Left ventricle myocardium superior (tissue), 1 donor: ENCODE measurements around the gene VSNL1. TPM values are rescaled to one million over a fixed set of nuclear protein-coding genes. Genes with fewer than 3 reads are reported as not detected.

Experiments used
- ATAC-seq: fragments of 200-7000 bp; cut with Tn5 transposase; one replicate; pipeline ENCODE4 v1.9.1; 2020; ENCODE audit warnings: mild to moderate bottlenecking, moderate library complexity
- DNase-seq: peaks from one replicate; pipeline ENCODE4 v3.0.0-alpha.2; 2020
- intact Hi-C: fragments of 100-400 bp; cut with micrococcal nuclease; formaldehyde crosslinking; loops from one replicate; pipeline ENCODE4 v1.11.0; 2022
- total RNA-seq: library from RNA; stranded (reverse); fragmentation: NEBNext Ultra II Directional; extraction: Animal tissue kit (Norgen Biotek cat#: 25700); gene quantifications from one replicate; pipeline ENCODE4 v1.2.1, GENCODE V29; 2021
- donor health status: DM: no; HTN: yes; CAD: no; lungs with severe emphysema.

Gene VSNL1
- total RNA-seq, 1 donor from 2014 or later = 18.6 TPM

DNA sequence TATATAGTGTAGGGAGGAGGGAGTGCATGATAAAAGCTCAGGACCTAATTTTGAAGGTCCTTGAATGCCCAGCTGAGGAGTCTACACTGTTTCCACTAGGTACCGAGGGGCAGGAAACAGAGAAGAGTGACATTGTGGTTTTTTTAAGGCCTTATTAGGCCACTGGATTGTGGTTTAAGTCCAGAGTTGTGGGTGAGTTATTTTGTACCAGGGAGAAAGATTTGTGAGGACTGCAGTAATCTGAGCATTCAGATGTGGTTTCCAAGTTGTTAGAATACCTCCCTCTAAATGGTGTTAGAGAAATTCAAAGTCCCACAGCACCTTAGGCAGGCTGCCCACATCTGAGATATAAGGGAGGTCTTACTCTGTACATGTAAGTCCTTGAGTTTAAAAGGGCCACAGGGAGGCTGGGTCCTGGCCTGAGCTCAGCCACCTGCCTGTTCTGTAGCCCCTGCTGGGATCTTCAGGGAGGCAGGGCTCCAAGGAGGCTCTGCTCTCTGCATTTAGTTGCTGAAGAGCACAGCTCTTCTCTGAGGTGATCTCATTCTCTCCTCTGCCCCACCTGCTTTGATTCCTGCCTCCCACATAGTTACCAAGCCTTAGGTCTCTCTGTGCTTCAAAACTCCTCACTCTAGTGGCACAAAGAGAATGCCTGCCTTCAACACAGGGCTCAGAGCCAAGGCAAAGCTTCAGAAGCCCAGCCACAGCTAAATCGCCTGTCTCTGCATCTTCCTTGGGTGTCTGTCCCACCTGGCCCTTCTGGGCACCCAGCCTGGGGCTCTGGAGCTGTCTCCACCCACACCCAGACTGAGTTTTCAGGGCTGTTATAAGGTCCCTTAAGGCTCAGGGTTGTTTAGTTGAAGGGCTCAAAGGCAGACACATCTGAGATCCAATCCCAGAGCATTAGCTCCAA, 88.1 kb downstream of the VSNL1 start:
- DNase-seq = no peak
- ATAC-seq = no peak
- intact Hi-C loops = no loop called here

DNA sequence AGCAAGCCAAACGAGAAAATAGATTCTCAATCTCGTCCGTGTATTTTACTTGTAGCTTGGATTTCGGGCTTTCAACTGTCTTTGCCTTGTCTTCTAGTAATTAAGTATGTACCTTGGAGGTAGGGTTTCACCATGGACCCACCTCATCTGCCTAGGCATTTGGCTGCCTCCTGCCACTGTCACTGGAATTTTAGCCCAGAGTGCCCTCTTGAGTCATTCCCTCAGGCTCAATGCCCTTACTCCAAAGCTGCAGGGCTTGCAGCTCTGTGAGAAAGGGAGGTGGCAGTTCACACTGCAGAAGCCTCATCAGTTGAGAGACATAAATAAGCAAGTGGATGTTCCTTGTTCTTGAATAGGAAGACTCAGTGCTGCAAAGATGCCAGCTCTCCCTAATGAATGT, 89.6 kb downstream of the VSNL1 start:
- intact Hi-C loops = no loop called here
- DNase-seq = no peak
- no peak for ATAC-seq

DNA sequence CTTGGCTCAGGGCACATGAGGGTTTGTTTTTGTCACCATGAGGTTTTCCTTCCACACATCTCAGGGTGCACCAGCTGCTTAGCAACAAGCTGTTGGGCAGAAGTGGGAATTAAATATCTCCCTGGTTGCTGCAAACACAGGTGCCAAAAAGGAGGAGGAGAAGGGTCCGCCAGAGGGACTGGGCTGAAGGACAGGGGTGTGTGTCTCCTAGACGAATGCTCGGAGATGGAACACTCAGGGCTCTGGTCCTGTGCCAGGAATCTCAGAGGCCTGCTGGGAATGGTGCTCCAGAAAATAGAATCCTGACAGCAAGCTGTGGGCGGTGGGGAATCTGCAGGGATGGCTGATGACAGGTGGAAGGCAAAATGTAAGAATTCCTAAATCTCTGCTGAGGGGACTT, 94.5 kb downstream of the VSNL1 start:
- intact Hi-C loops = no loop called here
- DNase-seq = peak; percentile 52
- peak; percentile 76 for ATAC-seq

DNA sequence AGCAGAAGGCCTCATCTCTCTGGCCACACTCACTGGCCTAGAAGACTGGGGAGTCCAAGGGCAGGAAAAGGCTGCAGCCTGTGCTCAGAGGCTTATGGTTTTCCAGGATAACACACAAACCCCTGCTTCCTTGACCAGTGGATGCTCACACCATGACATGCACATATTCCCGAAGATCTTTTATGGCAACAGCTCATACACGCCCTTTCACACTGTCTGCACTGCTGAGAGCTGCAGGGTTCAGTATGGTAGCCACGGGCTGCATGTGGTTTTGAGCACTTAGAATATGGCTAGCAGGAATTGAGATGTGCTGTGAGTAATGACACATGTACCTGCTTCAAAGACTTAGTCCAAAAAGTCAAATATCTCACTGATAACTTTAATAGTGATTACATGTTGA, 95.8 kb downstream of the VSNL1 start:
- DNase-seq (no peak), ATAC-seq (no peak)

DNA sequence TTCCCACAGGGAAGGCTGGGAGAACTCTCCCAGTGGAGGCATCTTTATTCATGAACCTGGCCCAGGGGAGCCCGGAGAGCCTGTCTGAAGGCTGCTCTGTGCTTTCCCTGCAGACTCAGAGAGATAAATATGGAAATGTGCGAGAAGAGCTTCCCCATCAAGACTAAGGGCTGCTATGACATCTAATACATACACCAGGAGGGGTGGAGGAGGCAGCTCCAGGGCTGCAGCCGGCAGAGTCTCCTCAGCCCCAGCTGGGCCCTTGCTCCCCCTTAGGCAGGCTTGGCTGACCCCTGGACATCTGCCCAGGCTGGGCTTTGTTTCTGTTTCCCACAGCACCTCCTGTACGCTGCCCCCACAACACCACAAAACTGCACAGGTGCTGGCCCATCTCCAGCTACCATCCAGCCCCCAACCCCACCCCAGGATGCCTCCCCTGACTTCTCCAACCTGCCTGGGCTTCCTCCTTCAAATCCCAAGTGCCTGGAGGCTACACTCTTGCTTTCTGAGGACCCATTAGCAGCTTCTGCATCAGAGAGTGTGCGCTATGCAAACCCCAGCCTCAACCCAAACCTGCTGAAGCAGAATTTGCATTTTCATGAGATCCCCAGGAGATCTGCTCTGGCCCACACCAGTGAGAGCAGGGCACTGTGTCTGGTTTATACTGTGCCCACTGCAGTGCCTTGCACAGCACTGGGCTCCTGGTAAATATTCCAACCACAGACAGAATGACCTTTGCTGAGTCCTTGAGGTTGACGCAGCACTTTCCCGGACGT, 96.8 kb downstream of the VSNL1 start:
- intact Hi-C loops = no loop called here
- ATAC-seq = peak; percentile 25

More for the DNA sequence above, 95.8 kb downstream of the VSNL1 start:
- intact Hi-C loops = no loop called here

DNA sequence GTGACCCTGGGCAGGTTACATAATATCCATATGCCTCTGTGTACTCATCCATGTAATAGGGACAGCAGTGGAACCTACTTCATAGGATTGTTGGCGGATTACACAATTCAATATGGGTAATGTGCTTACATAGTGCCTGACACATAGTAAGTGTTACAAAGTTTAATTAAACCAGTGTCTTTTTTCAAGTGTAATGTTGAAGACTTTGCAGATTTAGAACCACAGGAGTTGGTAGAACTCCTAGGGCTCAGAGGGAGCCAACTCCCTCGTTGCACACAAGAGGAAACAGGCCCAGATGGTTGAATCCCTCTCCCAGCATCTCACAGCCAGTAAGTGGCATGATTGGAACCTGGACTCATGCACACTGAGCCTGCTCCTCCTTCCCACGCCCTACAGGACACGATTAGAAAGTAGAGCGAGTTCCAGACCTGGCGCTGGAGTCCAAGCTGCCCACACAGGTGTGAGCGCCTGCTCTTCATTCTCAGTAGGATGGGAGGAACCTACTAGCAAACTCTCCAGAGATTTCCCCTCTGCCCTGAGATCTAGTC, 97.8 kb downstream of the VSNL1 start:
- ATAC-seq = no peak
- no peak for DNase-seq
- intact Hi-C loops = no loop called here

More for the DNA sequence above, 96.8 kb downstream of the VSNL1 start:
- no peak for DNase-seq

DNA sequence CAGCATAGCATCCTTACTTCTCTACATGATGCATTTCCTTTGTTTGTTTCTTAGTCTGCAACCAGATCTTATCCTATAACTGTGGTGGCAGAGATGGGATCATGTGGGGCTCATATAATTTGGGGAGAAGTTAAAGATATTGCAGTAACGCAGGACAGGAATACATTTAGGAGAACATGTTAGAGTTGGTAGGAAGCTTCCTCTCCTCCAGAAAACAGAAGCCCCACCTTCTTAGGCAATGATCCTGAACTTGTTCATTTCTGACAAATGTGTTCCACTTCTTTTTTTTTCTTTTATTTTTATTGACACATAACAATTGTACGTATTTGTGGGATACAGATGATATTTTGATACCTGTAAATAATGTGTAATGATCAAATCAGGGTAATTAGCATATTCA, 99.9 kb downstream of the VSNL1 start:
- DNase-seq (no peak), ATAC-seq (no peak)
- intact Hi-C loops = no loop called here

DNA sequence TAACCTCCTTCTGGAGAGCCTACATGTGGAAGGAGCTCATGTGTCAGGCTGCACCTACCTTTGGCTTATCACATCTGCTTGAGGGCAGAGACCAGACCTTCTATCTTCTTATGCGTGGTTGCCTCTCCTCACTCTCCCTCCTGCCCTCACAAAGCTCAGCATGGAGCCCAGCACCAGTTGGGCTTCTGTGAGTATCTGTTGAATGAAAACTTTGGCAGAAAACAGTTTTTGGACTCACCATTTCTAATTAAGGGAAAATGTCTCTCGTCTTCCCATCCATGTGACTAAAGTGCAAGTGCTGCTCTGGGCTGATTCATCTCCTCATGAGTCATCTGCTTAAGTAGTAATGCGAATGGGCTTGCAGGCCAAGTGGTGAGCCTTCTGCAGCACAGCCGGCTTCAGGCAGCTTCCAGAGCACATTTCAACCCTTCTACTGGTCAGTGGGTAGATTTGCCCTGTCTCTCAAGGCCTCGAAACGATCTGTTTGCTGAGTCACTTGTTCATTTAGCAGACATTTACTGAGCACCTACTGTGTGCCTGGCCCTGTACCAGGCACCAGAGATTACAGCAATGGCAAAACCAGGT, 102.6 kb downstream of the VSNL1 start:
- intact Hi-C loops = no loop called here
- peak; percentile 53 for DNase-seq
- ATAC-seq = peak; percentile 60

DNA sequence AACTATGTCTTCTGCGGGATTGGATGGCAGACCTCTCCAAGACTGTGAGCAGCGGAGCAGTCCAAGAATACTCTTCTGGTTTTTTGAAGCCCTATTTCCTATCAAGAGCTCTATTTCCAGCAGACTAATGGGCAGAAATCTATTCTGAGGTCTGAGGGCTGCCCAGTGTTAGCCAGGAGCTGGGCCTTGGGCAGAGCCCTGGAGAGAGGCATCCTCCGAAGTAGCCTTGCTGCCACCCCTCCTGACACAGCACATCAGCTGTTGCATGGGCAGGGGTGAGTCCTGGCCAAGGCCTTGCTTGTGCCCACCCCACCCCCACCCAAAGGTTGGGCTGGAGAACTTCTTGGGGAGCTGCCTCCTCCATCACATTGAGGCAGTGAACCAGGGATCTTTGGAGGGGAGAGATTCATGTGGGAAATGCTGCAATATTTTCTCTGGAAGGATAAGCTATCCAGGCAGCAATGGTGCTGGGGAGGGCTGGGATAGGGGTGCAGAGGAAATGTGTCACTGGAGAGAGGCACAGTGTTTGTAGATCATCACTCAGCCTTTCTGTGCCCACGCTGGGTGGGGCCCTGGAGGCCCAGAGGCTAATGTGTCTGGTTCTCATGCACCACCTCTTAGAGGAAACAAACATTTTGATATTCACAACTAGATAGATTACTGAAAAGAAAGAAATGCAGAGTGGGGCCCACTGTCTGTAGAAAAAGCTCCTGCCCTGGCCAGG, 104.7 kb downstream of the VSNL1 start:
- intact Hi-C loops = no loop called here
- peak; percentile 16 for ATAC-seq
- DNase-seq = no peak

DNA sequence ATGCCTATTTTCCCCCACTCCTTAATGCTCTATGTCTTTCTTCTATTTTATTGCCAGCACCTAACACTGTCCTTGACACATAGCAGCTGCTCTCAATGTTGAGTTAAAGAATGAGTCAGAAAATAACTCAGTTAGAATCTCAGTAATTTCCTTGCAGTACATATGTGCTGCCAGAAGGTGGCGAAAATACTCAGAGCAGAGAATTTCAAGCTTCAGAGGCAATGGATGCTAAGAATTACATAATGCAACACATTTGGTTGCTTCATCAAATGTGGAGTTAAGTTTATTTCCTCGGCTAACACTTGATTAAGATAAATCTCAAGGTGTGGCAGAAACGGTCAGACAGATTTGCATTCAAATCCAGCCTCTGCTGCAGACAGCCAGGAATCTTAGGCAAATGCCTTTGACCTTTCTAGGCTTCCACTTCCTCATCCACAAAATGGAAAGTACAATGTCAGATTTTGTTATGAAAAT, 105.6 kb downstream of the VSNL1 start:
- ATAC-seq (peak; percentile 76), DNase-seq (no peak)
- intact Hi-C loops = no loop called here

DNA sequence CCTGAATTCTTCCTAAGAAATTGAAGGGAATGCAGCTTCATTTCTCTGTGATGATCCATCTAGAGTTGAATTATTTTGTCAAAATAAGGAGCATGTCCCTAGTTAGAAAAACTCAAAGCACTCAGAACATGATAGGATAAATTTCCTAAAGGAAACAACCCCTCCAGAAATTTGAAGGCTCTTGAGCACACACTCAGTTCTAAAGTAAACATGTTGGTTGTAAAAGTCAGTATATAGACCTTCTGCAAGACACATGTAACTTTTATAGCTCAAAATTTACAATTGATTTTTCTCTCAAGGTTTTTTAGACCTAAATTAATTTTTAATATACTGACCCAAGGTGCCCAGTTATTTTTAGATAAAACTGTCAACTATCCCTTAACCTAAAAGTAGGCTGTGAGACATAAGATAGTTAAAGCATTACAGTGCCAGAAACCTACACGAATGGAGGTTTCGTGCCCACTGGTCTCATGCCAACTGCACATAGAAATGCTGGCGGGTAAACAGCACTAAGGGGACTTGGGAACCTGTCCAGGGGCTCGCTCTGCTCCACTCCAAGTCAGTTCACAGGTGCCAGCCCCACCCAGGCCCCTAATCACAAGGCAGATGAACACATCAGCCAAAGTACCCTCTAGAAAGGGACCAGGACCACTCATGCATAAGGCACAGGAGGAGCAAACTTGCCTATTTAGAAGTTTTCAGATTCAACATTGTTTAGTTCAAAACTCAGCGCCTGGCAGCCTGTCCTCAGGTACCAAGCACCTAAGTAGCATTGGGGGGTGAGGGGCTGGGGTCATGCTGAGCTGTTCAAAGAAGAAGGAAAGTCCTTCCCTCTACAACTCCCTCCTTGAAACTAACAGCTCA, 106.6 kb downstream of the VSNL1 start:
- DNase-seq (peak; percentile 39), ATAC-seq (peak; percentile 38)
- intact Hi-C loops = no loop called here

DNA sequence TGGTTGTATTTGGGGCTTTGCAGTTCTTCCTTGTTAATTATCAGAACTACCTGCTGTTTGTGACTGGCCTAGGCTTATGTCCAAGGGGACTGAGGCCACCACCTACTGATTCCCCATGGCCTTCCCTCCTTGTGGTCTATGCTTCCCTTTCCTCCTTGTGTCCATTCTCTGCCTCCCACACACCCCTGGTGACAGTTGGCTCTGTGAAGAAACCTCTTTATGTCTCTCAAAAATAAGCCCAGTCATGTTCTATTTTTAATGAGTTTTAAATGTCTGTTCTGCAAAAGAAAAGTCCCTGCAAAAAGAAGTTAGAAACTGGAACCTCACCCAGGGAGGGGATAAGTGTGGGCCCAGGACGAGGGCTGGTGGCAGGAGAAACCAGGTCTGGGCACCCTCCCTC, 108.1 kb downstream of the VSNL1 start:
- ATAC-seq = no peak
- intact Hi-C loops = no loop called here
- DNase-seq = no peak

DNA sequence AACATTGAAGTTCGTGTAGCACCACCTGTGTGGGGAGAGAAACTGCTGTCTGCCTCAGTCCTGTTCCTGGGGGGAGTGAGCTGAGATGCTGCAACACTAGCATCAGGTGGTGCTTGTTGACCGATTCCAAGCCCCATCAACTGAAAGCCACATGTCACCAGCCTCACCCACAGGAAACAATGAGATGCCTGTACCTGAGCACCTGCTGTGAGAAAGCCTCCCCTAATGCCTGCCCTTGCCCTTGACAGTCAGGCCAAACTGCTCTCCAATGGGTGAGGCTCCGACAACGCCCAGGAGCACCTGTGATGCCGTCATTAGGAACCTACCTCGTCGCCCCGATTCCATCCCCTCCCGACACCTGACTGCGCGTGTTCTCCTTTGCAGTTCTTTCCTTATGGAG, 108.5 kb downstream of the VSNL1 start:
- no peak for DNase-seq
- no peak for ATAC-seq
- intact Hi-C loops = no loop called here

DNA sequence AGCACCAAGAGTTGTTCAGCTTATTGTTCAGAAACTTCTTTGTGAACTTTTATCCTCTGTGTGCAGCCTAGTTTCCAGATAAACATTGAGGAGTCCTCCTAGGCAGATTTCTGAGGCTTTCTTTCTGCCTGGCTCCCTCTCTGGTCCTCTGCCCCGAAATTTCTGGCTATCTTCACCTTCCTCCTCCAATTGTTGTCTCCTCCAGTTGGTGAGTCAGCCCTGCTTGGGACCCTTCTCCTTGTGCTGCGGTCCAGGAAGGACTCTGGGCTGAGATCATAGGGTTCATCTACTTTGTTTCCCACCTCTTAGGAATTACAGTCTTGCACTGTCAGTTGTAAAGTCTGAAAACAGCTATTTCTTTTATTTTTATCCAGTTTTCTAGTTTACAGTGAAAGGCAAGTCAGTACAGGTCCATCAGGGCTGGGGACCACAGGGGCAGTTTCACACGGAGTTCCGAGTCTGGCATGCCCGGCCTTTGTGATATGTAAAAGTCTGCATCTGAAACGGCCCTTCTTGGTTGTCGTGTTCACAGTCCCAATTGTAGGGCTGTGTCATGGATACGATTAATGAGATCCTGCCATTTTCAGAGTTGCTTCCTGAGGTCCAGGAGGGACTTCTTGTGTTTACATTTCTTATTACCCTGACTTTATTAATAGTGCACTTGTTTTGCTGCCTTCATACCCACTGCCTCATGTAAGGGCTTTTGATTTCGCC, 112.3 kb downstream of the VSNL1 start:
- no peak for ATAC-seq
- intact Hi-C loops = no loop called here
- DNase-seq = no peak

DNA sequence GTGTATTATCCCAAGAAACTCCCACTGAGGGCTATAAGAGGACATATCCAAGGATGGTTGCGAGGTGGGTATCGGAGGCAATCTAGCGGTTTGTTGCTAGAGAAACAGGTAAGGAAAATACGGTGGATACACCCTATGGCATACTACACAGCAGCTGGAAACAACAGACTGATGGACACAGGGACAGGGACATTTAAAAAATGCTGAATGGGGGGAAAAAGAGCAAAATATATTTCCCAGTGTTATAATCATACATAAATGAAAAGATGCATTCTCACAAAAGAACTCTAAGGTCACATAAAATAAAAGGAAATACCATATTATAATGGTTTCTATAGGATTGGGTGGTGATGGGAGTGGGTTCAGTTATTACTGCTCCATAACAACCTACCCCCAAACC, 117.3 kb downstream of the VSNL1 start:
- intact Hi-C loops = no loop called here
- DNase-seq (no peak), ATAC-seq (no peak)

DNA sequence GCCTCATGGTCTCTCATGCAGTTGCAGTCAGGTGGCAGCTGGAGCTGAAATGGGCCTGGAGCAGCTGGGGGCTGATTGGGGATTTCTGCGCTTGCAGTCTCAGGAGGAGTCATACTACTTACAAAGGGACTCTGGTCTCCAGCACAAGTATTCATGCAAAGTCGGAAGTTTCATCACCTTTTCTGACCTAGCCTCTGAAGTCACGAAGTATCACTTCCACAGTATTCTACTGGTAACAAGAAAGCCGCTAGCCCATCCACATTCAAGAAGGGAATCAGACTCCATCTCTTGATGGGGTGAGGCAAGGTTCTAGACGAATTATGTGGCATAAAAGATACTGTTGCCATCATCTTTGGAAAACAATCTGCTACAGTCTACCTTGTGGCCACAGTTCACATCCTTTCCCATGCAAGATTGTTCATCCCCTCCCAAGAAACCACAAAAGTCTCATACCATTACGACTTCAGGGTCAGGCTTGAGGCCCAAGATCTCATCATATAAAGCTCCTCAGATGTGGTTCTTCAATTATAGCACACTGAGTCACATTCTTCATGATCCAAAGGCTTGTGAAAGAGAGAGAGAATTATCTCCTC, 117.9 kb downstream of the VSNL1 start:
- no peak for ATAC-seq
- intact Hi-C loops = no loop called here
- no peak for DNase-seq

DNA sequence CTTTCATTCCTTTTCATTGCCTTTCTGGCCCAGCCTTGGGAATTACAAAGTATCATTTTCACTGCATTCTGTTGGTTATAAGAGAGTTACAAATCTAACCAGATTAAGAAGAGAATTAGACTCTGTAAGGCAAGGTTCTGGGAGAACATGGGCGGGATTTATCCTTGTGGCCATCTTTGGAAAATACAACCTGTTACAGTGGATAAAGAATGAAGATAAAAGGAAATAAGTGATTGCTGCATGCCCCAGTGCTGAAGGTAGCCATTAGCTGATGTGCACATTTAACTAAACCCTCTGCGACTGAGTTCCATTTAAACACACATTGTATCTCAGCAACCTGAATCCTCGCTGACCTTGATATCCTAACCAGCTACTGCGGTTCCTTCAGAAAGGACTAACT, 119.7 kb downstream of the VSNL1 start:
- ATAC-seq = no peak
- no peak for DNase-seq
- intact Hi-C loops = loop anchor here (10.0 kb wide), 1 partner anchor 885 kb away; no protein-coding TSS in a partner anchor
